GM12873 (cell line): ENCODE data around the gene KLC1.

ENCODE experiments used
- CTCF ChIP-seq: IDR thresholded peaks from 2 replicates; pipeline ENCODE4 v1.5.1; 2012; ENCODE audit warnings: low read depth, mild to moderate bottlenecking, moderate library complexity, low read length, control low read depth; ENCODE audit not compliant: insufficient read depth; ENCODE audit errors: missing control alignments

KLC1 gene

DNA sequence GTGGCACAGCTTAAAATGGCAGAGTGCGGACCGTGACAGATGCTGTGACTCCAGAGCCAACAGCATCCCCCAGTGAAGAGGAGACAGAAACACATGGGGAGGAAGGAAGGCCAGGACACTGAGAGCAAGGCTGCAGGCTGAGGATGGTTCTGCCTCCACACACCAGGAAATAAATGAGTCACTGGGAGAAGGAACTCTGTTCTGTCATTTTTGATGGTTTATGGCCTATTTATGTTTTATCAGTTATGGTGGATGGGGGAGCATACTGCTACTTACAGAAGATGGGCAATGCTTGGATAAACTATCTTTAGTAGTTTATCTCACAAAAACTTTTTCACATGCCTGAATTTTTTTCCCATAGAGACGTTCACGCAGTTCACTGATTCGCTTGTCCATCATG lies 120.4 kb downstream of the KLC1 start:
- TF ChIP-seq CTCF, result no peak

DNA sequence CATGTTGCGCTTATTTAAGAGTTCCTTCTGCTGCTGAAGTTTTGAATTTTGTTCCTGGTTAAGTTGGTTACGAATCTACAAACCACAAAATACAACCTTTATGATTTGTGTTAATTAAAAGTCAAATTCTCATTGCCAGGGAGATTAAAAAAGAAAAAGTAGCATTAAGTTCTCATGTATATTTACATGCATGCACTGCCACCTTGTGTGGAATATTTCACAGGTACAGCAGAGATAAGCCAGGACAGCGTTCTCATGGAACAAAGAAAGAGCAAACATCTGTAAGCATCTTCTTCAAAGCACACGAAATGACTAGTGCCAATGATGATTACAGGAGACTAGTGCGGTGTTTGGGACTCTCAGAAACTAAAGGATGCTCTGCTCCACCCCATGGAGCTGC lies 120.8 kb downstream of the KLC1 start:
- TF ChIP-seq CTCF, result peak; percentile 7
